PC-9 (cell line): ENCODE measurements around the gene NHLRC3.

Experiments used
- EZH2 ChIP-seq: fragments of 200-600 bp; sonication (generic); IDR thresholded peaks from 2 replicates; pipeline ENCODE4 v1.8.0; 2017; ENCODE audit warnings: antibody characterized with exemption, low read depth
- TF ChIP-seq, protein P1 (sequence below): fragments of 200-600 bp; sonication (generic); conservative IDR thresholded peaks from 2 replicates; pipeline ENCODE4 v1.6.1; 2017; ENCODE audit warnings: mixed run types, antibody characterized with exemption, mild to moderate bottlenecking, moderate library complexity

DNA sequence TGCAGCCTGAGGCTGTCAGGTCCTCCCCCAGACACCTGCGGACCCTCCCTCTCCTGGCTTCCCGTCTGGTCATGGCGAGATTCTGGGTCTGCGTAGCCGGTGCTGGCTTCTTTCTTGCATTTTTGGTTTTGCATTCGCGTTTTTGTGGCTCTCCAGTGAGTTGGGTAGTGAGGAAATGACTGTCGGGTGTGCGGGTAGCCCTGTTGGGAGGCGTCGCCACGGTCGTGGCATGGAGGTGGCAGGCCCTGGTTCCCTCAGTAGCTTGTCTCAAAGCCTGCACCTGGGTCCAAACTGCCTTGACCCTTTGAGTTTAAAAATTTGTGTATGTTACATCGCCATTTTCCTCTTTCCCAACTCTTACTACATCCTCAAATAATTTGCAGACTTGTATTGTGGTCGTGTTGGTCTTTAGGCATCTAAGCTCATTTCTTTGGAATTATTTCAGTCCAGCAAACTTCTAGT, 344 bp downstream of the NHLRC3 start:
- TF ChIP-seq EZH2: no peak
- TF ChIP-seq, protein P1, sequence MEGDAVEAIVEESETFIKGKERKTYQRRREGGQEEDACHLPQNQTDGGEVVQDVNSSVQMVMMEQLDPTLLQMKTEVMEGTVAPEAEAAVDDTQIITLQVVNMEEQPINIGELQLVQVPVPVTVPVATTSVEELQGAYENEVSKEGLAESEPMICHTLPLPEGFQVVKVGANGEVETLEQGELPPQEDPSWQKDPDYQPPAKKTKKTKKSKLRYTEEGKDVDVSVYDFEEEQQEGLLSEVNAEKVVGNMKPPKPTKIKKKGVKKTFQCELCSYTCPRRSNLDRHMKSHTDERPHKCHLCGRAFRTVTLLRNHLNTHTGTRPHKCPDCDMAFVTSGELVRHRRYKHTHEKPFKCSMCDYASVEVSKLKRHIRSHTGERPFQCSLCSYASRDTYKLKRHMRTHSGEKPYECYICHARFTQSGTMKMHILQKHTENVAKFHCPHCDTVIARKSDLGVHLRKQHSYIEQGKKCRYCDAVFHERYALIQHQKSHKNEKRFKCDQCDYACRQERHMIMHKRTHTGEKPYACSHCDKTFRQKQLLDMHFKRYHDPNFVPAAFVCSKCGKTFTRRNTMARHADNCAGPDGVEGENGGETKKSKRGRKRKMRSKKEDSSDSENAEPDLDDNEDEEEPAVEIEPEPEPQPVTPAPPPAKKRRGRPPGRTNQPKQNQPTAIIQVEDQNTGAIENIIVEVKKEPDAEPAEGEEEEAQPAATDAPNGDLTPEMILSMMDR: no peak
